ENCODE results near the gene SLC24A3.

SLC24A3 gene

GRCh38 chr20:19304886-19305415 is 92.5 kb downstream of the SLC24A3 start:
- DNase-seq = no peak

GRCh38 chr20:19308146-19308545 is 95.7 kb downstream of the SLC24A3 start:
- DNase-seq = no peak

GRCh38 chr20:19310541-19310940 is 98.1 kb downstream of the SLC24A3 start:
- DNase-seq = no peak

- DNase-seq = no peak
Measured at GRCh38 chr20:19313342-19314069, 101.1 kb downstream of the SLC24A3 start.

- no peak for DNase-seq
Measured at GRCh38 chr20:19314621-19315020, 102.2 kb downstream of the SLC24A3 start.

GRCh38 chr20:19317237-19318069 is 105.0 kb downstream of the SLC24A3 start:
- DNase-seq = no peak

GRCh38 chr20:19318610-19319009 is 106.2 kb downstream of the SLC24A3 start:
- no peak for DNase-seq

- no peak for DNase-seq
Measured at GRCh38 chr20:19320005-19320404, 107.6 kb downstream of the SLC24A3 start.

- no peak for DNase-seq
Measured at GRCh38 chr20:19321176-19321575, 108.7 kb downstream of the SLC24A3 start.

GRCh38 chr20:19322061-19322985 is 109.9 kb downstream of the SLC24A3 start:
- no peak for DNase-seq

- DNase-seq = no peak
Measured at GRCh38 chr20:19327401-19327800, 115.0 kb downstream of the SLC24A3 start.

- no peak for DNase-seq
Measured at GRCh38 chr20:19328676-19329075, 116.2 kb downstream of the SLC24A3 start.

- no peak for DNase-seq
Measured at GRCh38 chr20:19330038-19330437, 117.6 kb downstream of the SLC24A3 start.

- no peak for DNase-seq
Measured at GRCh38 chr20:19330731-19331130, 118.3 kb downstream of the SLC24A3 start.

- DNase-seq = no peak
Measured at GRCh38 chr20:19333563-19333962, 121.1 kb downstream of the SLC24A3 start.

GRCh38 chr20:19335341-19335740 is 122.9 kb downstream of the SLC24A3 start:
- no peak for DNase-seq

- no peak for DNase-seq
Measured at GRCh38 chr20:19335916-19336315, 123.5 kb downstream of the SLC24A3 start.

GRCh38 chr20:19336631-19337030 is 124.2 kb downstream of the SLC24A3 start:
- DNase-seq = no peak

- DNase-seq = no peak
Measured at GRCh38 chr20:19338380-19338779, 125.9 kb downstream of the SLC24A3 start.

GRCh38 chr20:19338960-19339359 is 126.5 kb downstream of the SLC24A3 start:
- DNase-seq = no peak

GRCh38 chr20:19341348-19342053 is 129.1 kb downstream of the SLC24A3 start:
- DNase-seq = no peak

GRCh38 chr20:19344341-19344740 is 131.9 kb downstream of the SLC24A3 start:
- DNase-seq = no peak
